ENCODE results near the gene FZD7. TPM values are rescaled to one million over a fixed set of nuclear protein-coding genes. Genes with fewer than 3 reads are reported as not detected.

FZD7 gene
- total RNA-seq, 1 experiment from 2014 or later: 23.6 TPM

GRCh38 chr2:202007015-202007982, 26.4 kb upstream of the FZD7 start:
- no peaks in the 10 kb centered on the region for H3K9me3 ChIP-seq
- no peaks in the 10 kb centered on the region for H3K27me3 ChIP-seq
- H3K36me3 ChIP-seq: no peaks in the 10 kb centered on the region
- DNase-seq: no peak
- H3K4me3 ChIP-seq: no peak overlapping the region

GRCh38 chr2:202007983-202008354, 25.7 kb upstream of the FZD7 start:
- no peaks in the 10 kb centered on the region for H3K27me3 ChIP-seq
- H3K9me3 ChIP-seq: no peaks in the 10 kb centered on the region
- no peak overlapping the region for H3K4me3 ChIP-seq
- DNase-seq: no peak
- no peaks in the 10 kb centered on the region for H3K36me3 ChIP-seq

- H3K4me3 ChIP-seq: no peak overlapping the region
- H3K27me3 ChIP-seq: no peaks in the 10 kb centered on the region
- DNase-seq: no peak
- H3K9me3 ChIP-seq: no peaks in the 10 kb centered on the region
- H3K36me3 ChIP-seq: no peaks in the 10 kb centered on the region
Measured at GRCh38 chr2:202009019-202009481, 24.6 kb upstream of the FZD7 start.

- no peak overlapping the region for H3K4me3 ChIP-seq
- no peak for DNase-seq
Measured at GRCh38 chr2:202009581-202009980, 24.1 kb upstream of the FZD7 start.

GRCh38 chr2:202014318-202014717, 19.3 kb upstream of the FZD7 start:
- no peak for DNase-seq

More at GRCh38 chr2:202009581-202009980, 24.1 kb upstream of the FZD7 start:
- Histone ChIP-seq H3K36me3 (no peaks in the 10 kb centered on the region), H3K9me3 (no peaks in the 10 kb centered on the region), H3K27me3 (no peaks in the 10 kb centered on the region)

GRCh38 chr2:202014759-202015211, 18.9 kb upstream of the FZD7 start:
- Histone ChIP-seq H3K4me3 (no peak overlapping the region), H3K36me3 (no peaks in the 10 kb centered on the region), H3K27me3 (no peaks in the 10 kb centered on the region), H3K9me3 (no peaks in the 10 kb centered on the region)
- no peak for DNase-seq

More at GRCh38 chr2:202014318-202014717, 19.3 kb upstream of the FZD7 start:
- H3K9me3 ChIP-seq: no peaks in the 10 kb centered on the region
- H3K36me3 ChIP-seq: no peaks in the 10 kb centered on the region
- H3K4me3 ChIP-seq: no peak overlapping the region
- no peaks in the 10 kb centered on the region for H3K27me3 ChIP-seq

- no peaks in the 10 kb centered on the region for H3K36me3 ChIP-seq
Measured at GRCh38 chr2:202015471-202015870, 18.2 kb upstream of the FZD7 start.

GRCh38 chr2:202016579-202017227, 17.0 kb upstream of the FZD7 start:
- H3K9me3 ChIP-seq: no peaks in the 10 kb centered on the region
- H3K36me3 ChIP-seq: no peaks in the 10 kb centered on the region

More at GRCh38 chr2:202015471-202015870, 18.2 kb upstream of the FZD7 start:
- Histone ChIP-seq H3K27me3 (no peaks in the 10 kb centered on the region), H3K4me3 (no peak overlapping the region), H3K9me3 (no peaks in the 10 kb centered on the region)
- no peak for DNase-seq

GRCh38 chr2:202017940-202018339, 15.7 kb upstream of the FZD7 start:
- Histone ChIP-seq H3K4me3 (no peak overlapping the region), H3K27me3 (no peaks in the 10 kb centered on the region), H3K36me3 (no peaks in the 10 kb centered on the region), H3K9me3 (no peaks in the 10 kb centered on the region)
- DNase-seq: peak; percentile 12

More at GRCh38 chr2:202016579-202017227, 17.0 kb upstream of the FZD7 start:
- H3K4me3 ChIP-seq: no peak overlapping the region
- DNase-seq: no peak
- no peaks in the 10 kb centered on the region for H3K27me3 ChIP-seq

GRCh38 chr2:202018950-202019349, 14.7 kb upstream of the FZD7 start:
- H3K9me3 ChIP-seq: no peaks in the 10 kb centered on the region
- H3K36me3 ChIP-seq: no peaks in the 10 kb centered on the region
- no peak for DNase-seq
- no peaks in the 10 kb centered on the region for H3K27me3 ChIP-seq
- H3K4me3 ChIP-seq: no peak overlapping the region

GRCh38 chr2:202019689-202020450, 13.8 kb upstream of the FZD7 start:
- DNase-seq: no peak
- Histone ChIP-seq H3K9me3 (no peaks in the 10 kb centered on the region), H3K4me3 (no peak overlapping the region), H3K36me3 (no peaks in the 10 kb centered on the region), H3K27me3 (no peaks in the 10 kb centered on the region)

- no peak for DNase-seq
- no peak overlapping the region for H3K4me3 ChIP-seq
- H3K9me3 ChIP-seq: no peaks in the 10 kb centered on the region
- no peaks in the 10 kb centered on the region for H3K36me3 ChIP-seq
- no peaks in the 10 kb centered on the region for H3K27me3 ChIP-seq
Measured at GRCh38 chr2:202022755-202023154, 10.9 kb upstream of the FZD7 start.

GRCh38 chr2:202023198-202023903, 10.3 kb upstream of the FZD7 start:
- no peaks in the 10 kb centered on the region for H3K9me3 ChIP-seq
- no peak for DNase-seq

GRCh38 chr2:202023904-202024266, 9.8 kb upstream of the FZD7 start:
- H3K4me3 ChIP-seq: no peak overlapping the region
- no peaks in the 10 kb centered on the region for H3K9me3 ChIP-seq
- no peaks in the 10 kb centered on the region for H3K36me3 ChIP-seq
- no peaks in the 10 kb centered on the region for H3K27me3 ChIP-seq
- DNase-seq: no peak

More at GRCh38 chr2:202023198-202023903, 10.3 kb upstream of the FZD7 start:
- Histone ChIP-seq H3K27me3 (no peaks in the 10 kb centered on the region), H3K36me3 (no peaks in the 10 kb centered on the region), H3K4me3 (no peak overlapping the region)

- Histone ChIP-seq H3K27me3 (no peaks in the 10 kb centered on the region), H3K36me3 (no peaks in the 10 kb centered on the region), H3K9me3 (no peaks in the 10 kb centered on the region), H3K4me3 (no peak overlapping the region)
- DNase-seq: no peak
Measured at GRCh38 chr2:202024871-202025270, 8.8 kb upstream of the FZD7 start.

- Histone ChIP-seq H3K9me3 (no peaks in the 10 kb centered on the region), H3K36me3 (no peaks in the 10 kb centered on the region), H3K27me3 (no peaks in the 10 kb centered on the region), H3K4me3 (no peak overlapping the region)
- DNase-seq: no peak
Measured at GRCh38 chr2:202025816-202026215, 7.8 kb upstream of the FZD7 start.
